HG03342 (cell line): ENCODE measurements around the gene VWC2.

ENCODE experiments used
- ATAC-seq: cut with Tn5 transposase; IDR thresholded peaks from one replicate; pipeline ENCODE4 v1.9.1; 2021; ENCODE audit warnings: mild to moderate bottlenecking, moderate library complexity; ENCODE audit not compliant: unreplicated experiment

The VWC2 gene

DNA sequence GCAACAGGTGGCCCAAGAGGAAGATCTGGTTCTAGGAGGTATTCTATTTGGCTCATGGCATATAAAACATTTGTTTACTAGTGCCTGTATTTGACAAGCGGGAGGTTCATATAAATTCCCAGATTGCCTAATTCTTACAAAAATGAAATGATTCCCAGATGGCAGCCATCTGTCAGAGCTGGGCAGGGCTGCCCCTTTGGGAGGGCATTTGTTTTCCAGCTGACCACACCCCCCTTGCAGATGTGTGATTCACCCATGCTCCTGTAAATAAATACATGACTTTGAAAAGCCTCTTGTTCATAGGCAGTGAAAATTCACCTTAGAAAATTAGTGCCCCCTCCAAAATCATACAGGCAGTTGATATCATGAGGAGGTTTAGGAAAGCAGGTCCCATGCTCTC is 8.6 kb downstream of the VWC2 start:
- ATAC-seq = no peak

- ATAC-seq = no peak
Observed at GRCh38 chr7:49783446-49783845, 10.0 kb downstream of the VWC2 start.

DNA sequence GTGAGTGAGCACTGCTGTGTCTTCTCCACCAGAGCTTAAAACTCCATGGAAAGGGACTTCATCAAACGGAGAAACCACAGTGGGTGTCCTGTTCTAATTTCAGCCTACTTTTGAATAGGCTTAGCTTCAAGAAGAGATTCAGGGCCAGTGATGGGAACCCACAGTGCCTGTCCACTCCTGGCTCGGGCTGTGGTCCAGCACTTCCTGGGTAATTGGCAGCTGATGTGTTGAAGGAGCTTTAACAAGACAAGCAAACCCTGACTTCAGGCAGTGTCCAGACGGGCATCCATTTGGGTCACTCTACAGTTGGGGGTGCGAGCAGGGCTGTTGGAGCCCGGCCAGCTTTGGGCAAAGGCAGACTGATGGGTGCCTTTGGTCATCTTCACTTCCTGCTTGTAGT is 14.5 kb downstream of the VWC2 start:
- ATAC-seq = no peak

DNA sequence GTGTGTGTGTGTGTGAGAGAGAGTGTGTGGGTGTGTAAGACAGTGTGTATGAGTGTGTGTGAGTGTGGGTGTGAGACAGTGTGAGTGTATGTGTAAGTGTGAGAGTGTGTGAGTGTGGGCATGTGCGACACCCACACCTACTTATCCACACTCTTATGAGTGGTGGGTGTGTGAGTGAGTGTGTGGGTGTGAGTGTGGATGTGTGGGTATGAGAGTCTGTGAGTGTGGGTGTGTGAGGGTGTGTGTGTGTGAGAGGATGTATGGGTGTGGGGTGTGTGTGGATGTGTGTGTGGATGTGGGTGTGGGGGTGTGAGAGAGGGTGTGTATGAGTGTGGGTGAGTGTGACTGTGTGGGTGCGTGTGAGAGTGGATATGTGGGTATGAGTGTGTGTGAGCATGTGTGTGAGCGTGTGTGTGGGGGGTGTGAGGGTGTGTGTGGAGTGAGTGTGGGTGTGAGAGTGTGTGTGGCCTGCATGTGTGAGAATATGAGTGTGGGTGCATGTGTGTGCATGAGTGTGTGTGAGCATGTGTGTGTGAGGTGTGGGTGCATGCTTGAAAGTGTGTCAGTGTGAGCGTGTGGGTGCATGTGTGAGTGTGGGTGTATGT is 15.1 kb downstream of the VWC2 start:
- no peak for ATAC-seq

GRCh38 chr7:49789736-49790135 is 16.3 kb downstream of the VWC2 start:
- no peak for ATAC-seq

- no peak for ATAC-seq
Observed at GRCh38 chr7:49790209-49790608, 16.8 kb downstream of the VWC2 start.

DNA sequence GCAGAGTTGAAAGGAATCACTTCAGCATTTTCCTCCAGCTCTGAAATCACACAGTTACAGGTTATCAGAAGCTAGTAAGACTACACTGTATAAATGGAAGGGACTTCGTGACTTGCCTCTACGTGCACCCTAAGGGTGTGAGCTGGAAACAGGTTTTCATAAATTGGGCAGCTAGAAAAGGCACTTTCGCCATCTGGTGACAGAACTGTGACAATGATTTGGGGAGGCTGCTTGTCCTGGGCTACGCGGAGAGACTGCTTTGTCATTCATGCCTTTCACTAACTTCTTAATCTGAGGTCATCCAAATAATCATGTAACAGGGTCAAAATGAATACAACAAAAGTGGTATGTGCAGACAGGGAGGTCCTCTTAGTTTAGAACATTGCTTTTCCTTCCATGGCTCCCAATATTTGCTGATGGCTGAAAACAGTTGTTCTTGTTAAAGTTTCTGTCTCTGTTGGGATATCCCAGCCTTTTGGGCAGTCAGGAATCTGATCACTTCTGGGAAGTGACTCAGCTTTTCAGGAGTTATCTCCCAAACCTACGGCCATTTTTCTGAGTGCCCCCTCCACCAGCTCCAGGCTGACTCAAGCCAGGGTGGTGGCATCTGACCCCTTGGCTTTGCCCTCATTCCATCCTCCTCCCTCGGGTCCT is 17.8 kb downstream of the VWC2 start:
- ATAC-seq = peak; percentile 80

DNA sequence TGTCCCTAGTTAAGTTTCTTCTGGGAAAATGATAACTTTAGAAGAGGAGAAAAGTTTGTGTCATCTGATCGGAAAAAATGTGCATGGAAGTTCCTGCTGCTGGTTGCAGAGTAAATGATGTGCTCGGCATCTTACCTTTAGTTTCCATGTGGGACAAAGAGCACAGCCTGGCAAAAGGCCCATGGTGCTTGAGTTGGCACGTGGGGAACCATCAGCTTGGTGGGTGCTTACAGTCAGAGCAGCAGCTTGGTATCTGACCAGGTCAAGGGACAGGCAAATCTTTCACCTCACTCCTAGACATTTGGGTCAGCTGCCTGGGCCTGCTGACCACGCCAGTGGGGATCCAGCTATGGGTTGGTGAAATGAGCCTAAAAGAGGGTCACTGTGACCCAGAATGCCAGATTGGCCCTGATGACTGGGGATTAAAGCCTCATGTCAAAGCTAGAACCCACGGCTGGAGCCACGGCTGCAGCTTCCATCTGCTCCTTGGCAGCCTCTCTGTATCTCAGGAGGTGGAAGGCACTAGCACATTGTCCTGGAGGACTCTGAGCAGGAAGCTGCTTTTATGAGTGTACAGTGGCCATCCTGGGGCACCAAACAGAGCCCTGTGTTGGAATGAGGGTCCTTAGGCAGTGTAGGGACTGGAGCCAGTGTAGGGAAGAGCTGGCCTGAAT is 24.7 kb downstream of the VWC2 start:
- ATAC-seq = no peak

DNA sequence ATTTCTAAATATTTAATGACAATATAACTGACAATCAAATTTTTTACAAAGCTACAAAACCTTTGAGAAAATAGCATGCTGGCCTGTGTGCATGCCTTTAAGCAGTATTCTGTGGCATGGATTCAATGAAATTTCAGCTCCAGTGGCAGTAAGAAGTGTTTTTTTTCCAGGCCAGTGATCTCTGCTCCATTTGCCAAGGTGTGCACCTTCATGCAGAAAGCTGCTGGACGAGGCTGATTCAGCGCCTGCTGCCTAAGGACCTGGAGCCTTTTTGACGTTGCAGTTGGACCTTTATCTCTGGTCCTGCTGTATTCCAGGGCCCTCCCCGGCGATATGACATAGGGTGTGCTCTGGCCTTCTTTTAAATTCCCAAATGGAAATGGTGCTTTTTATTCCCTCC is 26.6 kb downstream of the VWC2 start:
- no peak for ATAC-seq

DNA sequence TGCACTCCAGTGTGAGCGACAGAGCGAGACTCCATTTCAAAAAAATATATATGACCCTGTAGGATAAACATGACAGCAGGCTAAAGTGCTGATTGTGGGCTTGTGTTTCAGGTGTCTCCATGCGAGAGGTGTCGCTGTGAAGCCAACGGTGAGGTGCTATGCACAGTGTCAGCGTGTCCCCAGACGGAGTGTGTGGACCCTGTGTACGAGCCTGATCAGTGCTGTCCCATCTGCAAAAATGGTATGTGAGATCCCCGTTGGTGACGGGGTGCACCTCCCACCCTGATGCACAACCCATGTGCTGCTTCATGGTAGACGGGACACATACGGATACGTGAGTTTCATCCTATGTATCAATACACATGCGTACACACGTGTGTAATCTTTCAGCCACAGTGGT is 29.2 kb downstream of the VWC2 start:
- no peak for ATAC-seq

GRCh38 chr7:49803812-49804211 is 30.4 kb downstream of the VWC2 start:
- no peak for ATAC-seq

GRCh38 chr7:49805371-49806007 is 32.1 kb downstream of the VWC2 start:
- ATAC-seq = no peak

DNA sequence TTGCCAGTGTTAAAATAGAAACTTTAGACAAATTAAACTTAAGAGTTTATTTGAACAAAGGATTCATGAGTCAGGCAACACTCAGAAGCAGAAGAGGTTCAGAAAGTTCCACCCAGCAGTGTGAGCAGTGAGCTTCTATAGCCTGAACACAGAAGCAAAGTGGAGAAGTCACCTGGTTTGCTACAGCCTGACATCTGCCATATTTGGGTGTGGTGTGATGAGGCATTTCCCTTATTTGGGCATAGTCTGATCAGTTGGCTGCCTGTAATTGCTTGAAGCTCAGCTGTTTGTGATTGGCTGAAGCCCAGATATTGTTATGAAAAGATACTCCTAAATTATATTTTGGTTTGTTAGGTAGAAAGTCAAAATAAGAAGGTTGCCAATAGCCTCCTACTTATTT is 39.1 kb downstream of the VWC2 start:
- no peak for ATAC-seq

DNA sequence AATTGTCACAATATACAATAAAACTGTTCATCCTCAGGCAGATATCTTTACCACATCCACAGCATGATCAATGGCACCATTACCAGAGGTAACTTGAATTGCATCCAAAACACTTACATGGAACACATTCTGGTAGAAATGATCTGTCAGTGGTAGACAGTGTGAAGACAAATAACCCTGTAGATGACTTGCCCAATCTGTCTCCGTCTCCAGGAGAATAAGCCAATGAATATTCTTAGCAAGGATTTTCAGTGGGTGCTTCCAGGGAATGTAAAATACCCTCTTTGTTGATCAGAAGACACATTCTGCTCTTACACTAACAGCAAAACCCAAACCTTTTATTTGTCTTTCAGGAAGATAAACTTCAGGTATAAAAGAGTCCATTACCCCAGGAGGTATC is 43.8 kb downstream of the VWC2 start:
- no peak for ATAC-seq

DNA sequence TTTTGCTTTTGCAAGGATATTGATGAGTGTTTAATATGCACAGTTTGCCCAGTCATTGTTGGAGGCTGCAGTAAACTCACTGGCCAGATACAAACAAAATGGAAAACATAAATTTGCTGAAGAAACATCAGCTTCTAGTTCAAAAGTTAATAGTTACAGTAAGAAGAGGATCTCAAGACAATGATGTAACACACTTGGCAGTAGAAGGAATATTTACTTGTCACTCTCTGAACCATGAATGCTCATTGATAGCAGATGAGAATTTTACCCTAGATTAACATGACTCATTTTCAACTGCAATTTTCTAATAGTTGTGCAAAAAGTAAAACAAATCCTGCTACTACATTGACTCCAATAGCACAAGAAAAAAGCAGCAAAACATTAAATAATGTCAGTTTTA is 47.7 kb downstream of the VWC2 start:
- no peak for ATAC-seq

DNA sequence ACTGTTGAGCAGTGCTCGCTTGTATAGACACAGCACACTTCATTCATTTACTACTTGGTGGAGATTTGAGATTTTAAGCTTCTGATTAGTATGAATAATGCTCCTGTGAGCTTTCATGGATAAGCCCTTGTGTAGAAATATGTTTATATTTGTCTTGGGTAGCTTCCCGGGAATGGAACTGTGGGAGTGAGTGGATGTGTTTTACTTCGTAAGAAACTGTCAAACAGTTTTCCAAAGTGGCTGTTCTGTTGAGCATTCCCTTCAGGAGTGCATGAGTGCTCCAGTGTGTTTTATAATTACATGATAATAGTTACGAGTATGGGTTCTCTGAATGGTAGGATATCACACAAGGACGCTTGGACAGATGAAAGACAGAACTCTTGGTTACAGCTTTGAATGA is 49.4 kb downstream of the VWC2 start:
- ATAC-seq = no peak

- ATAC-seq = no peak
Observed at GRCh38 chr7:49823566-49823965, 50.1 kb downstream of the VWC2 start.

- ATAC-seq = no peak
Observed at GRCh38 chr7:49839863-49840645, 66.6 kb downstream of the VWC2 start.

DNA sequence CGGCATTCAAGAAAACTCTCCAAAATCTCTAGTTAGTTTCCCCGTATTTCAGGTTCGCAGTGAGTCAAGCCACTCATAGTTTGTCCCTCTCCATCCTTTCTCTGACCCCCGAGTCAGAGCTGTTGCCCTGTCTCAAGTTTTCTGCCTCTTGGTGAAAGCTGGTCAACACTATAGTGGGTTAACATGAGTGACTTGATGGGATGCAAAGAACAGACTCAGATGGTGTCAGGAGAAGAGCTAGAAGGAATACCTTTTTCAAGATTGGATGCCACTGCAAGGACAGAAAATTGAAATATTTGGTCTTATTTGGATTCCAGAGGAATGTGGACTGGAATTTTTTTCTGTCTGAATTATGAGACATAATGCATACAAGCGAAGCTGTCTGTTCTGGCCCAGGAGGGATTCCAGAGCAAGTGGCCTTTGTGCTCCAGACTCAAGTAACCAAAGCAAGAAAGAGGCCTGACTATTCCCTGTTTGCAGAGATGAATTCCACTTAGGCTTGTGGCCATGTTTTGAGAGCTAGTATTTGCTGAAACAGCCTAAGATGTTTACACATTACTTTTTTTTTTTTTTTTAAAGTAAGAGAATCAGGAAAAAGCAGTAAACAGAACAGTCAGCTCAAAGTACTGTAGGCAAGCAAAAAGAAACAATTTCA is 67.4 kb downstream of the VWC2 start:
- no peak for ATAC-seq

GRCh38 chr7:49845626-49846025 is 72.2 kb downstream of the VWC2 start:
- no peak for ATAC-seq
